Gastroesophageal sphincter (tissue), 4 donors: ENCODE results near the gene ACP3. TPM values are rescaled to one million over a fixed set of nuclear protein-coding genes. Genes with fewer than 3 reads are reported as not detected.

Experiments used
- ATAC-seq: fragments of 150-250 bp; one replicate; pipeline ENCODE4 v1.9.1; 2016; ENCODE audit warnings: mild to moderate bottlenecking, moderate library complexity
- H3K27ac ChIP-seq, 4 donors: fragments of 200-600 bp; sonication (generic) in 3 of 4; 1 replicate in 3 of 4; 2 replicates in 1 of 4; pipeline ENCODE4 v1.5.1; 2016 to 2019
- H3K27me3 ChIP-seq: fragments of 200-600 bp; sonication (generic); one replicate; pipeline ENCODE4 v1.5.1; 2019
- H3K36me3 ChIP-seq, 2 donors: fragments of 200-600 bp; sonication (generic); one replicate each; pipeline ENCODE4 v1.5.1; 2019; ENCODE audit warnings: control low read depth in 1 of 2
- H3K4me1 ChIP-seq, 3 donors: fragments of 200-600 bp; sonication (generic); 1 replicate in 2 of 3; 2 replicates in 1 of 3; pipeline ENCODE4 v1.5.1; 2016 to 2019; ENCODE audit warnings: control low read depth in 2 of 3
- H3K4me3 ChIP-seq, 2 donors: fragments of 200-600 bp; sonication (generic); one replicate each; pipeline ENCODE4 v1.5.1; 2019; ENCODE audit warnings: mild to moderate bottlenecking in 1 of 2, moderate library complexity in 1 of 2
- H3K9me3 ChIP-seq, 3 donors: fragments of 200-600 bp; sonication (generic); one replicate each; pipeline ENCODE4 v1.5.1; 2017 to 2019; ENCODE audit warnings: control low read depth in 2 of 3
- EP300 ChIP-seq: sonication (generic); formaldehyde crosslinking; IDR thresholded peaks from one replicate; pipeline ENCODE4 v1.6.1; 2017; ENCODE audit warnings: antibody characterized with exemption, mild to moderate bottlenecking
- POLR2A ChIP-seq, 2 donors: fragments of 450-650 bp; IDR thresholded peaks; one replicate each; pipeline ENCODE4 v1.6.1; 2017; ENCODE audit warnings: antibody characterized with exemption in 2 of 2, mild to moderate bottlenecking in 2 of 2, moderate library complexity in 1 of 2
- POLR2AphosphoS5 ChIP-seq: sonication (generic); formaldehyde crosslinking; IDR thresholded peaks from one replicate; pipeline ENCODE4 v1.6.1; 2017; ENCODE audit warnings: antibody characterized with exemption
- WGBS, 2 donors: methylation state at CpG; one replicate each; pipeline ENCODE4 v1.1.5; 2018; ENCODE audit warnings: low coverage in 1 of 2; 5-methylcytosine and 5-hydroxymethylcytosine counted together
- total RNA-seq, 4 donors: library from RNA; depleted of rRNA; stranded (reverse); fragments of >200 nt; gene quantifications; one replicate each; pipeline ENCODE4 v1.1.0, GENCODE V29; 2016
- TF ChIP-seq, protein P1 (sequence below), 4 experiments: fragments of 200-600 bp in 2 of 4; fragments of 450-650 bp in 2 of 4; sonication (generic) in 1 of 4; IDR thresholded peaks; one replicate each; pipeline ENCODE4 v1.5.1; 2017 to 2019; ENCODE audit warnings: antibody characterized with exemption in 4 of 4, mild to moderate bottlenecking in 2 of 4, moderate library complexity in 2 of 4

ACP3 gene
- total RNA-seq, 4 donors from 2014 or later = 1.1 to 3.5 (median 2.1) TPM

DNA sequence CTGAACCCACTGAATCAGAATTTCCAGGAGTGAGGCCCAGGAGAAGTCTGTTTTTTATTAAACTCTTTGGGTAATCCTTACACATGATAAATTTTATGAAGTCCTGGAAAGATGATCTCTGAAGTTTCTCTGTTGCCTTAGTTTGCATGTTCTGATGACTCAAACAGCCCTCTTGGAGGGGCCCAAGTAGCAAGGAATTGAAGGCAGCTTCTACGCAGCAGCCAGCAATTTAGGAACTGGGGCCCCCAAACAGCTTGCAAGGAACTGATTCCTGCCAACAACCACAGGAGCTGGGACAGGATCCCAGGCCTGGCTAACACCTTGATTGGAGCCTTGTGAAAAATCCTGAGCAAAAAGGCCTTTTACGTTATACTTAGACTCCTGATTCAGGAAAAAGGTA, 5.4 kb upstream of the ACP3 start:
- Histone ChIP-seq H3K36me3 (no peaks in the 10 kb centered on the region), H3K4me1 (peaks cover 0 to 3% (median 0%) of the 10 kb centered on the region in 3 donors), H3K9me3 (no peaks in the 10 kb centered on the region), H3K4me3 (no peak overlapping the region), H3K27me3 (no peaks in the 10 kb centered on the region), H3K27ac (no peak overlapping the region)
- 66 to 94% methylated on average over 2 of the region's 2 CpGs for WGBS, 2 donors
- TF ChIP-seq POLR2AphosphoS5 (no peak), POLR2A (IDR thresholded peaks at IDR 0.05) (no peak)
- no peak for ATAC-seq

DNA sequence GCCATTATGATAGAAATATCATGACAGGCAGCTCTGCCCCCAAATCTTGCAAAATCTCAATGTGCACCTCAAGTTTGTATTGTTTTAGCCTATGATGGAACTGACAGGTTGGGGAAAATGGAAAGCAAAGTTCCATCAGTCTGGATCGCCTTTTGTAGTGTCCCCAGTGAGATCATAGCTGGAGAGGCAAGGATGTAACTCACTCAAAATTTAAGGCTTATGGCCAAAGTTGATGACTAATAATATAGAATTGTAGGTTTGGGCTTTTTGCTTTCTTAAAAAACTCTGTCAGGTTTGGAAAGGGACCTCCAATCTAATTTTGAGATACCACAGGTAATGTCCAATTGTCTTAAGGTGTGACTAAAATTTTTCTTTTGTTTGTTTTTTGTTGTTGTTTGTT, 1.4 kb upstream of the ACP3 start:
- TF ChIP-seq, protein P1, sequence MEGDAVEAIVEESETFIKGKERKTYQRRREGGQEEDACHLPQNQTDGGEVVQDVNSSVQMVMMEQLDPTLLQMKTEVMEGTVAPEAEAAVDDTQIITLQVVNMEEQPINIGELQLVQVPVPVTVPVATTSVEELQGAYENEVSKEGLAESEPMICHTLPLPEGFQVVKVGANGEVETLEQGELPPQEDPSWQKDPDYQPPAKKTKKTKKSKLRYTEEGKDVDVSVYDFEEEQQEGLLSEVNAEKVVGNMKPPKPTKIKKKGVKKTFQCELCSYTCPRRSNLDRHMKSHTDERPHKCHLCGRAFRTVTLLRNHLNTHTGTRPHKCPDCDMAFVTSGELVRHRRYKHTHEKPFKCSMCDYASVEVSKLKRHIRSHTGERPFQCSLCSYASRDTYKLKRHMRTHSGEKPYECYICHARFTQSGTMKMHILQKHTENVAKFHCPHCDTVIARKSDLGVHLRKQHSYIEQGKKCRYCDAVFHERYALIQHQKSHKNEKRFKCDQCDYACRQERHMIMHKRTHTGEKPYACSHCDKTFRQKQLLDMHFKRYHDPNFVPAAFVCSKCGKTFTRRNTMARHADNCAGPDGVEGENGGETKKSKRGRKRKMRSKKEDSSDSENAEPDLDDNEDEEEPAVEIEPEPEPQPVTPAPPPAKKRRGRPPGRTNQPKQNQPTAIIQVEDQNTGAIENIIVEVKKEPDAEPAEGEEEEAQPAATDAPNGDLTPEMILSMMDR (IDR thresholded peaks at IDR 0.05) = no peak
- TF ChIP-seq POLR2A (IDR thresholded peaks at IDR 0.05) = no peak
- no peak for TF ChIP-seq EP300
- TF ChIP-seq POLR2AphosphoS5 = no peak
- no peaks in the 10 kb centered on the region for H3K9me3 ChIP-seq
- peaks cover 3% of the 10 kb centered on the region for H3K27me3 ChIP-seq
- no peak overlapping the region for H3K27ac ChIP-seq
- 75% methylated on average over 1 of the region's 1 CpG for WGBS, 2 donors
- ATAC-seq = no peak
- no peak overlapping the region for H3K4me3 ChIP-seq
- H3K4me1 ChIP-seq = peaks cover 0 to 3% (median 0%) of the 10 kb centered on the region in 3 donors
- no peaks in the 10 kb centered on the region for H3K36me3 ChIP-seq

DNA sequence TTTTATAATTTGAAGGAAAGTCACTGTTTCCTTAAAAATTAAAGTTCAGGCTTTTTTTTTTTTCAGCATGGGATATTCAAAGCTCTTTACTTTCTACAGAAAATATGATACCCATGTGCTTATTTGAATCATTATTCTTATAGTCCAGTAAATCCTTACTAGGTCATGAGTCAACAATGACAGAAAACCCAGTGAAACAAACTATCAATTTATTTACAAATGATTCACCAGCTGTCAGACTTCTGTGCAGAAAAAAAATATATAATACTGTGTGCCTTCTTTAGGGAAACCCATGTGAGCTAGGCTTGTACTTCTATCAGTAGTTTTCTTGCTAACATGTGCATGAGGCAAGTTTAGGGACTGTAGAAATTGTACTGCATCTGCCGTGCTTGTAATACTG, 1.2 kb downstream of the ACP3 start:
- peaks cover 0 to 3% (median 0%) of the 10 kb centered on the region in 3 donors for H3K4me1 ChIP-seq
- H3K27me3 ChIP-seq = peaks cover 4% of the 10 kb centered on the region
- H3K9me3 ChIP-seq = no peaks in the 10 kb centered on the region
- H3K27ac ChIP-seq = no peak overlapping the region
- WGBS, 2 donors = 45% methylated on average over 1 of the region's 1 CpG; no CpG with 5 or more reads in 1 of the 2 donors
- H3K36me3 ChIP-seq = no peaks in the 10 kb centered on the region
- TF ChIP-seq EP300 (no peak), POLR2A (IDR thresholded peaks at IDR 0.05) (no peak), POLR2AphosphoS5 (no peak)
- TF ChIP-seq, protein P1 (IDR thresholded peaks at IDR 0.05) = no peak
- ATAC-seq = no peak
- H3K4me3 ChIP-seq = no peak overlapping the region

DNA sequence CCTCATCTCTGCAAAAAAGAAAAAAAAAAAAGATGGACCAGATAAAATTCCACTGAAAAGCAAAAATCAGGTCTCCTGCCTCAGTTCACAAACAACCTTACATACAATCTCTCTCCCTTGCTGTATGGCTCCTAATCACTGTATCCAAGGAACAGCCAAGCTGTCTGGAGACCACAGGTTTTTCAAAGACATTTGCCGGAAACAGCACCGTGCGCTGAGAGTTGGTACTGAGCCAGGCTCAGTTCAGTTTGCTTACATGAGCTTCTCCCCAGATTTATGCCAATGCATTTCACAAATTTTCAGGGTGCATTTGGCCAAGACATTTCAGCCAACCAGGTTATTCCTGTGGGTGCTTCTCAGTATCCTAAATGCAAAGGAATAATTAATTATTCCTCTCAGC, 4.1 kb downstream of the ACP3 start:
- no peak overlapping the region for H3K27ac ChIP-seq
- no peak overlapping the region for H3K4me3 ChIP-seq
- H3K4me1 ChIP-seq = peaks cover 0 to 3% (median 0%) of the 10 kb centered on the region in 3 donors
- no peak for ATAC-seq
- H3K27me3 ChIP-seq = peaks cover 4% of the 10 kb centered on the region
- H3K9me3 ChIP-seq = no peaks in the 10 kb centered on the region
- 23 to 30% methylated on average over 2 to 3 of the region's 3 CpGs for WGBS, 2 donors
- TF ChIP-seq POLR2AphosphoS5 (no peak), EP300 (no peak)
- no peaks in the 10 kb centered on the region for H3K36me3 ChIP-seq

DNA sequence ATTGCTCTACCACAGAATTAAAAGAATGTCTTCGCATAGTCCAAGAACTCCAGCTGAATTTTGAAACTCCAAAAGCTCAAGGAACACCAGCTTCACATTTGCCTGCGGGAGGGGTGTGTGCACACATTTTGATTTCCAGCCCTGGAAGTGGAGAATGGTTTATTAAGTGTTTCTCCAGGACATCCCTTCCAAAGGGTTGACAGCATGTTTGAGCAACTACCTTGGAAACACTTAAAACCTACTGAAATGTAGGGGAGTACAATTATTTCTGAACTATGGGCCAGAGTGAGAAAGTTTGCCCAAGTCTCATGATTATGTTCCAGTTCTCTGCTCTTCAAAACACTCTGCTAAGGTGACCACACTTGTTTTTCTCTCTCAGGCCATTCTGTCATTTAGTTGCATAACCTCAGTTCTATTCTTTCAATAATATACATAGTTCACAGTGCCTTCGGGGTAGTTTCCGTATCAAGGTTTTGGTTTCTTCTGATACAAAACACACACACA, 7.9 kb downstream of the ACP3 start:
- ATAC-seq = peak; percentile 90
- Histone ChIP-seq H3K27me3 (peaks cover 8% of the 10 kb centered on the region), H3K4me3 (no peak overlapping the region), H3K36me3 (no peaks in the 10 kb centered on the region), H3K27ac (no peak overlapping the region), H3K4me1 (no peaks in the 10 kb centered on the region), H3K9me3 (no peaks in the 10 kb centered on the region)
- 52 to 57% methylated on average over 2 to 4 of the region's 4 CpGs for WGBS, 2 donors
- TF ChIP-seq EP300 (no peak), POLR2AphosphoS5 (no peak), POLR2A (IDR thresholded peaks at IDR 0.05) (no peak)
- TF ChIP-seq, protein P1 (IDR thresholded peaks at IDR 0.05) = no peak

DNA sequence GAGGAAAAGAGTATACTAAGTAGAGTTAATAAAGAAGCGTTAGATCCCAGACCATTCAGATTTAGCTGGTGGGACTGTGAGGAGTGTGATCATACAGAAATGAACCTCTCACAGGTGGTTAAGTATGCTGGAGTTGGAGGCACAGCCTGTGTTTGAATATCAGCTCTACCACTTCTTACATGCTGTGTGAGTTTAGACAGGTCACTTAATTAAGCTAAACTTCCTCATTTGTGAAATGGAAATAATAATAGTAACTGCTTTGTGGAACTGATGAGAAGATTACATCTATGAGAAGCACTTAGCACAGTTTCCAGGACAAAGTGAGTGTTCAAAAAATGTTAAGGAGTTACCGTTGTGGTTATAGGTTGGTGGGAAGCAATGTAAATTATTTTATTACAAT, 8.4 kb downstream of the ACP3 start:
- Histone ChIP-seq H3K4me1 (no peaks in the 10 kb centered on the region), H3K9me3 (no peaks in the 10 kb centered on the region), H3K27me3 (peaks cover 6% of the 10 kb centered on the region), H3K4me3 (no peak overlapping the region), H3K36me3 (no peaks in the 10 kb centered on the region), H3K27ac (no peak overlapping the region)
- TF ChIP-seq, protein P1 (IDR thresholded peaks at IDR 0.05) = no peak
- no peak for TF ChIP-seq POLR2AphosphoS5
- TF ChIP-seq EP300 = no peak
- no peak for TF ChIP-seq POLR2A (IDR thresholded peaks at IDR 0.05)
- 35 to 80% methylated on average over 1 to 2 of the region's 2 CpGs for WGBS, 2 donors
- no peak for ATAC-seq
